Smooth muscle cell of the brain vasculature (primary cell): ENCODE results near the gene PDE6B.

ENCODE experiments used
- DNase-seq: peaks from one replicate; pipeline ENCODE4 v3.0.0-alpha.2; 2012; ENCODE audit warnings: low read depth, low spot score

The PDE6B gene

GRCh38 chr4:600850-601515 lies 24.4 kb upstream of the PDE6B start:
- DNase-seq, result no peak

GRCh38 chr4:601612-602558 lies 23.5 kb upstream of the PDE6B start:
- no peak for DNase-seq

GRCh38 chr4:602559-602942 lies 22.8 kb upstream of the PDE6B start:
- no peak for DNase-seq

GRCh38 chr4:604131-604530 lies 21.2 kb upstream of the PDE6B start:
- no peak for DNase-seq

- no peak for DNase-seq
These were observed 19.5 kb upstream of the PDE6B start for GRCh38 chr4:605702-606425.

GRCh38 chr4:608236-608635 lies 17.1 kb upstream of the PDE6B start:
- no peak for DNase-seq

GRCh38 chr4:609400-610050 lies 15.8 kb upstream of the PDE6B start:
- DNase-seq, result no peak

GRCh38 chr4:610411-611261 lies 14.7 kb upstream of the PDE6B start:
- no peak for DNase-seq

GRCh38 chr4:612052-612748 lies 13.2 kb upstream of the PDE6B start:
- no peak for DNase-seq

GRCh38 chr4:612749-613125 lies 12.6 kb upstream of the PDE6B start:
- no peak for DNase-seq

GRCh38 chr4:613126-613525 lies 12.2 kb upstream of the PDE6B start:
- no peak for DNase-seq

- DNase-seq, result no peak
These were observed 9.3 kb upstream of the PDE6B start for GRCh38 chr4:616091-616490.

GRCh38 chr4:616911-617643 lies 8.3 kb upstream of the PDE6B start:
- DNase-seq, result no peak

- no peak for DNase-seq
These were observed 7.4 kb upstream of the PDE6B start for GRCh38 chr4:617644-618641.

GRCh38 chr4:620201-620600 lies 5.2 kb upstream of the PDE6B start:
- DNase-seq, result no peak

- no peak for DNase-seq
These were observed 4.5 kb upstream of the PDE6B start for GRCh38 chr4:620851-621261.

GRCh38 chr4:621296-622070 lies 3.9 kb upstream of the PDE6B start:
- no peak for DNase-seq
